Choroid plexus epithelial cell (primary cell): Measurements from ENCODE around the gene NAB1.
A peak's percentile ranks its signal among the peaks of the same experiment; 100 is the strongest.

Source experiments
- DNase-seq: peaks from one replicate; pipeline ENCODE4 v3.0.0-alpha.2; 2010; ENCODE audit warnings: low read depth
- H3K4me3 ChIP-seq: 2 replicates; pipeline ENCODE4 v1.5.1; 2011; ENCODE audit warnings: low read depth, mild to moderate bottlenecking, control low read depth, low read length, moderate library complexity
- TF ChIP-seq, protein P1 (sequence below): conservative IDR thresholded peaks from 2 replicates; pipeline ENCODE4 v1.5.1; 2011; ENCODE audit warnings: low read depth, mild to moderate bottlenecking, control low read depth, inconsistent platforms, low read length, moderate library complexity

The NAB1 gene

DNA sequence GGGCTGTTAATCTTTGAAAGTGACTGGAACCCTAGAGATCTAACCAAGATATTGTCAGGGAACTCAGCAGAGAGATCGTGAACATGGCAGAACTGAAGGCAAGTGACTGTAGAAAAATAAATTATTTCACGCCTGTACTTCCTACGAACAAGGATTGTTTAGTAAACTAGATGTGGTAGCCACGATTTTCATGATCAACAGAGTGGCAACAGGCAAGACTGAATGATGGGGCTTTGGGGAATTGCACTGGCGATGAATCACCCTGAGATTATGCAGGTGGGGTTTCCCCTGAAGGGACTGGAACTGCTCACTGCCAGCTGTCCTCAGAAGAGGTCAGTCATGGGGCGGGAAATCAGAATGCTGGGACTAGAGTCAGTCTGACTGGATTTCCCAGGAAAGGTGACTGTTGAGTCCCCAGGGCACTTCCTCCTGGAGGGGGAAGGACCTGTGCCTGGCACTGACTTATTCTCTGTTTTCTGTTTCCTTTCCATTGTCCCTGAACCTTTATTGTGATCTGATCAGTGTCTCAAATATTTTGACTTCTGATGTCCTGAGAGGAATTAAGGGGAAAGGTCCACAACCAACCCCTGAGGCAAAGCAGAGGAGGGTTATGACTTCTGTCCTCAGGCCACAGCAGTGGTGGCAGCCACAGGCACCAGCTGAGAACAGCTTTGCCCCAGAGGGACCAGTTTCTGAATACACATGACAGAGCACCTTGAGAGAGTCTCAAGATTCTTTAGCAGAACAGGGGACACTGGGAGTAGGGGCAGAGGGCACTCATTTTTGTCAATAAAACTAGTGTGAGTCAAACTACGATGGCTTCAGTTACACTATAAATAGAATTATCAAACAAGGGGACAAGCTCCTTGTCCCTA lies 70.0 kb downstream of the NAB1 start:
- DNase-seq: peak; percentile 70
- TF ChIP-seq, protein P1, sequence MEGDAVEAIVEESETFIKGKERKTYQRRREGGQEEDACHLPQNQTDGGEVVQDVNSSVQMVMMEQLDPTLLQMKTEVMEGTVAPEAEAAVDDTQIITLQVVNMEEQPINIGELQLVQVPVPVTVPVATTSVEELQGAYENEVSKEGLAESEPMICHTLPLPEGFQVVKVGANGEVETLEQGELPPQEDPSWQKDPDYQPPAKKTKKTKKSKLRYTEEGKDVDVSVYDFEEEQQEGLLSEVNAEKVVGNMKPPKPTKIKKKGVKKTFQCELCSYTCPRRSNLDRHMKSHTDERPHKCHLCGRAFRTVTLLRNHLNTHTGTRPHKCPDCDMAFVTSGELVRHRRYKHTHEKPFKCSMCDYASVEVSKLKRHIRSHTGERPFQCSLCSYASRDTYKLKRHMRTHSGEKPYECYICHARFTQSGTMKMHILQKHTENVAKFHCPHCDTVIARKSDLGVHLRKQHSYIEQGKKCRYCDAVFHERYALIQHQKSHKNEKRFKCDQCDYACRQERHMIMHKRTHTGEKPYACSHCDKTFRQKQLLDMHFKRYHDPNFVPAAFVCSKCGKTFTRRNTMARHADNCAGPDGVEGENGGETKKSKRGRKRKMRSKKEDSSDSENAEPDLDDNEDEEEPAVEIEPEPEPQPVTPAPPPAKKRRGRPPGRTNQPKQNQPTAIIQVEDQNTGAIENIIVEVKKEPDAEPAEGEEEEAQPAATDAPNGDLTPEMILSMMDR: no peak
- no peak overlapping the region for H3K4me3 ChIP-seq

DNA sequence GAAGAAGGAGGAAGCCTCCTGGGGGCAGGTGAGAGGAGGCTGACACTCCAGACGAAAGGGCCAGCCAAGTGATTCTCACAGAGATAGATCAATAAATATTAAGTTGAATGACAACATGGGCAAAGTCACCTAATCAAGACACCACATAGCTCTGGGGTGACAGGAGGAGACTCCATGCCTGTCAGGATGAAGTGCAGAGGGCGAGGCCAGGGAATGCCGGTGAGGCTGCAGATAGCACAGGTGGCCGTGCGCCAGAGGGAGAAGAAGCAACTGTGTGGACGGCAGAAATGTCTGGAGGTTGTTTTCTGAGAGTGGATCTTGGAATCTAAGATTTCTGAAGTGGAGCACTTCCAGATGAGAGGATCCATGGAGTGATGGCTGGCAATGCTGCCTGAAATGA lies 71.4 kb downstream of the NAB1 start:
- no peak overlapping the region for H3K4me3 ChIP-seq
- no peak for DNase-seq
- TF ChIP-seq, protein P1: no peak

DNA sequence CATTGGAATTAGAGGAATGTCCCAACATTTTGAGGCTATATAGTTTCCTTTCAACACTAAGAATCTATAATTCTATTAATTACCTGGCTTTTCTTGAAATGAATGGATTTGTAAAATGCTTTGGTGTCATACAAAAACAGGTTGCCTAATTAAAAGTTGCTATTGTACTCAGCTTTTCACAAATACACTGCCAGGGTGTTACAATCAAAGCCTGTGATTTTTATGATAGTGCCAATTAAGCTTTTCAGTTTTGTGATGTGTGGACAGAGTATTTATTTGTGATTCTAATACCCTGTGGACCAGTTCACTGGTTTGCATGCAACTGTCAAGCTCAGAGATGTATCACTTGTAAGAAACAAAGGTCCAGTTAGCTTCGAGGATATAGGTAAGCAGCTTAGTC lies 71.8 kb downstream of the NAB1 start:
- TF ChIP-seq, protein P1: no peak
- no peak for DNase-seq
- no peak overlapping the region for H3K4me3 ChIP-seq

DNA sequence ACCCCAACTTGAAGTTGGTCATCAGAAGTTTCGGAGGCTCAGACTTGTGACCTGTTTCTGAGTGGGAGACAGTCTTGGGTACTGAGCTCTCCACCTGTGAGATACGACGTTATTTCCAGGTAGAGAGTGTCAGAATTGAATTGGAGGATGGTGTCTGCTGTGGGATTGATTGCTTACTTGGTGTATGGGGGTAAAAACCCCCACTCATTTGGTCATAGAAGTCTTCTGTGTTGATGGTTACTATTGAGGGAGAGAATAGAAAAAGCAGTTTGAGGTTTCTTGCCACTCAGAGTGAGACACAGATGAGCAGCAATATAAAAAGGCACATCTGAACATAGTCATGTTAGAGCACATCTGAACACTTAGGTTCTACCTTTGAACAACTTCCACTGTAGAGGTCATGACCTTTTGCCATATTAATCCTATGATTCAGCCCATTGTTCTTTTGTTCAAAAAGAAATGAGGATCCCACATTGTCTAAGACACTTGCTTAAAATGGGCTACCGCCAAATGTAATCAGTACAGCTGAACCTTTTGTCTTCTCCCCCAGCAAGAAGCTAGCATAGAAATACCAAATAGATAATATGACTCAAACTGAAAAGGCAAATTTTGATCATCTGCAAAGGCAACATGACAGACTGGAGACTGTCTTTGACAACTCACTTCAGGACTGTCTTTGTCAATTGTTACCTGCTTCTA lies 73.3 kb downstream of the NAB1 start:
- DNase-seq: no peak

DNA sequence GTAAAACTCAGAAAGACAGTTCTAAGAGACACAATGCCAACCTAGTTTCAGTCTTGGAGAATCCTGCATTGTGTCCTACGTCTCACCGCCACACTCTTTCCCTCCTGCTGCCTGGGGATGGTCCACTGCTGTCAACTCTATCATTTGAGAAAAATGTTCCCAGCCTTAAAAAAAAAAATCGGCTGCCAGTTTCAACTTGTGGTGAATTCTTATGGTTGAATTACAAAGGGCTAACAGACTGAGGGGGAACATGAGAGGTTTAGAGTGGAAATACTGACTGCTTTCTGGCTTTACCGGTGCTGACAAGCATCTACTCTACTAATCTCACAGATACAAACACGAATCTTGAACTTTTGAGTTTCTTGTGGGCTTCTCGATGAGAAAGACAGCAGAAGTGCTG lies 74.0 kb downstream of the NAB1 start:
- H3K4me3 ChIP-seq: no peak overlapping the region
- TF ChIP-seq, protein P1: no peak
- DNase-seq: no peak

More for the DNA sequence above, 73.3 kb downstream of the NAB1 start:
- TF ChIP-seq, protein P1: no peak
- no peak overlapping the region for H3K4me3 ChIP-seq

DNA sequence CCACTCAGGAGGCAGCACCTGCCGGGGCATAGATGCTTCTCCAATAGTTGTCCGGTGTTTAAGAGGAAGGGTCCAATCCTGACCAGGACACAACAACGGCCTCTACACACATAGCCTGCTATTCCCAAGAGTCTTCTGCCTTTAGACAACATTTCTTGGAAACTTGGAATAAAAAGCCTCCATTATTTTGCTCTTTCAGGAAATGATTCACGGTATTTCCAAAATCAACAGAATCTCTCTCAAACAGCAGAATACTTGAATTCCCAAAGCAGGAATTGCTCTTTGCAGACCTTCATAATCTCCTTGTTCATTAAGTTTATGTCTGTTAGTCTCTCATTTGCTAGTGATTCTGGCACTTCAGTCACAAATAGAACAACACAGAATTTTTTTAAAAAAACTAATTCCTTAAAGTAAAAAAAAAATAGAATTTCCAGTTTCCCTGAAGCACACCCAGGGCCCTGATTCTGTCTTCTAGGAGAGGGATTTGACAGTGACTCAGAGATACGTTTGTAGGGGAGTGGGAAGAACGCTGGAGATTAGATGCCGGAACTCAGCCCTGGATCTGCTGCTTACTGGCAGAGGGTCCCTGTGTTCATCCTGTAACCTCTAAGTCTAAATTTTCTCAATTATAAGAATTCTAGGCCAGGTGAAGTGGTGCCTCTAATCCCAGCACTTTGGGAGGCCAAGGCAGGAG lies 74.7 kb downstream of the NAB1 start:
- no peak for DNase-seq
- H3K4me3 ChIP-seq: no peak overlapping the region
- TF ChIP-seq, protein P1: no peak
